ENCODE measurements around the gene BET1L. TPM values are rescaled to one million over a fixed set of nuclear protein-coding genes. Genes with fewer than 3 reads are reported as not detected.

The BET1L gene
- total and polyA plus RNA-seq, 10 of the 15 experiments (the other 5 are each of a cell fraction or from before 2014, with no cell fraction given), result 6.7 to 55.4 (median 39.7) TPM

GRCh38 chr11:211741-212140 is 4.5 kb upstream of the BET1L start:
- Histone ChIP-seq H3K9ac (ENCODE audit: control insufficient read depth, insufficient read depth, low read length) (no peak overlapping the region), H3K4me3 (no peak overlapping the region), H3K79me2 (ENCODE audit: control insufficient read depth, insufficient read depth, low read length) (peaks cover 36% of the 10 kb centered on the region), H3K4me2 (ENCODE audit: control insufficient read depth, insufficient read depth) (no peak overlapping the region), H2AFZ (ENCODE audit: control insufficient read depth, low read depth, low read length) (no peak overlapping the region), H4K20me1 (ENCODE audit: control insufficient read depth, insufficient read depth) (no peaks in the 10 kb centered on the region), H3K36me3 (ENCODE audit: control insufficient read depth in 2 of 2, insufficient read depth in 2 of 2, low read length in 1 of 2) (peaks cover 24 to 39% of the 10 kb centered on the region in 2 experiments), H3K27ac (ENCODE audit: control insufficient read depth, insufficient read depth) (no peak overlapping the region), H3K9me3 (replicated peaks; ENCODE audit: control insufficient read depth, insufficient read depth, low read length) (no peaks in the 10 kb centered on the region), H3K27me3 (replicated peaks in 1 of 2; ENCODE audit: control insufficient read depth in 2 of 2, insufficient read depth in 2 of 2, low read length in 1 of 2) (no peaks in the 10 kb centered on the region), H3K4me1 (ENCODE audit: control insufficient read depth, insufficient read depth, low read length) (peaks cover 15% of the 10 kb centered on the region)
- FAIRE-seq (no peak), DNase-seq (ENCODE audit: low read depth, low spot score) (no peak), ATAC-seq (no peak)
- ChIA-PET SMC1A (ENCODE audit: uncharacterized antibody, unreplicated experiment) (no interaction called here), RAD21 (ENCODE audit: unreplicated experiment) (interaction anchor here (0.9 kb wide), 1 partner anchor 23 kb away, joined by 3 read pairs; no protein-coding TSS in a partner anchor), POLR2A (no interaction called here), CTCF (no interaction called here)
- intact Hi-C loops (cut with micrococcal nuclease; ENCODE audit: unreplicated experiment), result no loop called here
- no TSS peak for BruUV-seq (replicated peaks)
- in situ Hi-C loops (cut with MboI), result no loop called here
- WGBS (ENCODE audit: insufficient coverage, insufficient replicate concordance, low lambda C conversion rate, missing lambda C conversion rate), result 98% methylated on average over 9 of the region's 9 CpGs
- TF ChIP-seq STAT3 (IDR thresholded peaks at IDR 0.05; ENCODE audit: low read depth, low read length) (no peak), RUNX3 (IDR thresholded peaks at IDR 0.05; ENCODE audit: low read length) (no peak), EED (IDR thresholded peaks at IDR 0.05; ENCODE audit: low read depth) (no peak), SRF (IDR thresholded peaks at IDR 0.05; ENCODE audit: low read depth in 2 of 2, low read length in 2 of 2) (no peak), NFYB (IDR thresholded peaks at IDR 0.05; ENCODE audit: insufficient read depth, low read depth, low read length) (no peak), SP1 (IDR thresholded peaks at IDR 0.05; ENCODE audit: low read depth, low read length) (no peak), GATAD2B (conservative IDR thresholded peaks at IDR 0.05; ENCODE audit: low read depth) (no peak), NFXL1 (IDR thresholded peaks at IDR 0.05; ENCODE audit: borderline replicate concordance) (no peak), IRF4 (IDR thresholded peaks at IDR 0.05; ENCODE audit: low read depth, low read length) (no peak), E4F1 (IDR thresholded peaks at IDR 0.05; ENCODE audit: borderline replicate concordance, partially characterized antibody) (no peak), HDAC6 (IDR thresholded peaks at IDR 0.05; ENCODE audit: unreplicated experiment) (no peak), RBBP5 (conservative IDR thresholded peaks at IDR 0.05) (no peak), ATF7 (IDR thresholded peaks at IDR 0.05; ENCODE audit: low read depth) (no peak), MEF2B (IDR thresholded peaks at IDR 0.05; ENCODE audit: partially characterized antibody, poor library complexity, severe bottlenecking) (no peak), SUZ12 (IDR thresholded peaks at IDR 0.05; ENCODE audit: unreplicated experiment) (no peak), E2F4 (IDR thresholded peaks at IDR 0.05; ENCODE audit: low read depth, low read length) (no peak)
- TF ChIP-seq, protein P1, sequence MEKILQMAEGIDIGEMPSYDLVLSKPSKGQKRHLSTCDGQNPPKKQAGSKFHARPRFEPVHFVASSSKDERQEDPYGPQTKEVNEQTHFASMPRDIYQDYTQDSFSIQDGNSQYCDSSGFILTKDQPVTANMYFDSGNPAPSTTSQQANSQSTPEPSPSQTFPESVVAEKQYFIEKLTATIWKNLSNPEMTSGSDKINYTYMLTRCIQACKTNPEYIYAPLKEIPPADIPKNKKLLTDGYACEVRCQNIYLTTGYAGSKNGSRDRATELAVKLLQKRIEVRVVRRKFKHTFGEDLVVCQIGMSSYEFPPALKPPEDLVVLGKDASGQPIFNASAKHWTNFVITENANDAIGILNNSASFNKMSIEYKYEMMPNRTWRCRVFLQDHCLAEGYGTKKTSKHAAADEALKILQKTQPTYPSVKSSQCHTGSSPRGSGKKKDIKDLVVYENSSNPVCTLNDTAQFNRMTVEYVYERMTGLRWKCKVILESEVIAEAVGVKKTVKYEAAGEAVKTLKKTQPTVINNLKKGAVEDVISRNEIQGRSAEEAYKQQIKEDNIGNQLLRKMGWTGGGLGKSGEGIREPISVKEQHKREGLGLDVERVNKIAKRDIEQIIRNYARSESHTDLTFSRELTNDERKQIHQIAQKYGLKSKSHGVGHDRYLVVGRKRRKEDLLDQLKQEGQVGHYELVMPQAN (conservative IDR thresholded peaks at IDR 0.05), result no peak
- TF ChIP-seq, protein P2, sequence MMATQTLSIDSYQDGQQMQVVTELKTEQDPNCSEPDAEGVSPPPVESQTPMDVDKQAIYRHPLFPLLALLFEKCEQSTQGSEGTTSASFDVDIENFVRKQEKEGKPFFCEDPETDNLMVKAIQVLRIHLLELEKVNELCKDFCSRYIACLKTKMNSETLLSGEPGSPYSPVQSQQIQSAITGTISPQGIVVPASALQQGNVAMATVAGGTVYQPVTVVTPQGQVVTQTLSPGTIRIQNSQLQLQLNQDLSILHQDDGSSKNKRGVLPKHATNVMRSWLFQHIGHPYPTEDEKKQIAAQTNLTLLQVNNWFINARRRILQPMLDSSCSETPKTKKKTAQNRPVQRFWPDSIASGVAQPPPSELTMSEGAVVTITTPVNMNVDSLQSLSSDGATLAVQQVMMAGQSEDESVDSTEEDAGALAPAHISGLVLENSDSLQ (IDR thresholded peaks at IDR 0.05), result no peak
- TF ChIP-seq, protein P3, sequence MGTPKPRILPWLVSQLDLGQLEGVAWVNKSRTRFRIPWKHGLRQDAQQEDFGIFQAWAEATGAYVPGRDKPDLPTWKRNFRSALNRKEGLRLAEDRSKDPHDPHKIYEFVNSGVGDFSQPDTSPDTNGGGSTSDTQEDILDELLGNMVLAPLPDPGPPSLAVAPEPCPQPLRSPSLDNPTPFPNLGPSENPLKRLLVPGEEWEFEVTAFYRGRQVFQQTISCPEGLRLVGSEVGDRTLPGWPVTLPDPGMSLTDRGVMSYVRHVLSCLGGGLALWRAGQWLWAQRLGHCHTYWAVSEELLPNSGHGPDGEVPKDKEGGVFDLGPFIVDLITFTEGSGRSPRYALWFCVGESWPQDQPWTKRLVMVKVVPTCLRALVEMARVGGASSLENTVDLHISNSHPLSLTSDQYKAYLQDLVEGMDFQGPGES (IDR thresholded peaks at IDR 0.05), result no peak

Measured in GM12878 (cell line).